IPS-20b (cell line): Measurements from ENCODE around the gene HDHD3.
A peak's percentile ranks its signal among the peaks of the same experiment; 100 is the strongest.

Experiments used
- H3K27ac ChIP-seq: one replicate; pipeline ENCODE4 v1.5.1; 2013; ENCODE audit warnings: low read length
- H3K27me3 ChIP-seq: 2 replicates; pipeline ENCODE4 v1.6.1; 2013; ENCODE audit warnings: mild to moderate bottlenecking, low read length, inconsistent platforms; ENCODE audit not compliant: insufficient read depth
- H3K36me3 ChIP-seq: 2 replicates; pipeline ENCODE4 v1.6.1; 2013; ENCODE audit warnings: low read depth, mild to moderate bottlenecking, inconsistent platforms, low read length, moderate library complexity; ENCODE audit not compliant: insufficient read depth
- H3K4me1 ChIP-seq: 2 replicates; pipeline ENCODE4 v1.6.1; 2013; ENCODE audit warnings: mild to moderate bottlenecking, control low read depth, inconsistent platforms, low read length, moderate library complexity; ENCODE audit not compliant: insufficient read depth
- H3K4me3 ChIP-seq: 2 replicates; pipeline ENCODE4 v1.5.1; 2013; ENCODE audit warnings: mild to moderate bottlenecking, low read length, inconsistent platforms
- H3K9ac ChIP-seq: 2 replicates; pipeline ENCODE4 v1.6.1; 2013; ENCODE audit warnings: low read depth, mild to moderate bottlenecking, inconsistent platforms, low read length, moderate library complexity
- H3K9me3 ChIP-seq: 2 replicates; pipeline ENCODE4 v1.6.1; 2013; ENCODE audit warnings: mild to moderate bottlenecking, low read depth, low read length, inconsistent platforms; ENCODE audit not compliant: insufficient read depth

HDHD3 gene

GRCh38 chr9:113341712-113342410 lies 34.9 kb downstream of the HDHD3 start:
- peaks cover 26% of the 10 kb centered on the region for H3K27me3 ChIP-seq
- no peaks in the 10 kb centered on the region for H3K36me3 ChIP-seq
- H3K9me3 ChIP-seq = no peaks in the 10 kb centered on the region
- no peak overlapping the region for H3K4me3 ChIP-seq
- H3K4me1 ChIP-seq = no peaks in the 10 kb centered on the region
- no peak overlapping the region for H3K9ac ChIP-seq
- no peak overlapping the region for H3K27ac ChIP-seq

- peak within 1 kb of the TSS; percentile 80; the same call in 1 of the 2 replicates for H3K9ac ChIP-seq
- no peaks in the 10 kb centered on the region for H3K9me3 ChIP-seq
- H3K4me1 ChIP-seq = no peaks in the 10 kb centered on the region
- H3K27ac ChIP-seq = no peak within 1 kb of the TSS
- H3K27me3 ChIP-seq = peaks cover 26% of the 10 kb centered on the region
- H3K36me3 ChIP-seq = no peaks in the 10 kb centered on the region
- H3K4me3 ChIP-seq = peak within 1 kb of the TSS; percentile 76
Observed at GRCh38 chr9:113340011-113340699, 36.6 kb downstream of the HDHD3 start, which contains the start of gene WDR31. Gene WDR31, minus strand, starts transcription at chr9:113340275. Its CDS starts 8,253 bp downstream, at chr9:113332022.

GRCh38 chr9:113337714-113338113 lies 39.1 kb downstream of the HDHD3 start:
- H3K4me3 ChIP-seq = no peak overlapping the region
- no peaks in the 10 kb centered on the region for H3K4me1 ChIP-seq
- peaks cover 26% of the 10 kb centered on the region for H3K27me3 ChIP-seq
- H3K27ac ChIP-seq = no peak overlapping the region
- no peaks in the 10 kb centered on the region for H3K9me3 ChIP-seq
- no peak overlapping the region for H3K9ac ChIP-seq
- no peaks in the 10 kb centered on the region for H3K36me3 ChIP-seq

GRCh38 chr9:113331780-113332179 lies 45.0 kb downstream of the HDHD3 start:
- Histone ChIP-seq H3K36me3 (no peaks in the 10 kb centered on the region), H3K27me3 (no peaks in the 10 kb centered on the region), H3K9ac (no peak overlapping the region)

GRCh38 chr9:113328045-113328782 lies 48.6 kb downstream of the HDHD3 start:
- no peak overlapping the region for H3K4me3 ChIP-seq
- H3K27me3 ChIP-seq = no peaks in the 10 kb centered on the region
- H3K36me3 ChIP-seq = no peaks in the 10 kb centered on the region
- no peak overlapping the region for H3K27ac ChIP-seq
- no peaks in the 10 kb centered on the region for H3K4me1 ChIP-seq
- no peaks in the 10 kb centered on the region for H3K9me3 ChIP-seq
- no peak overlapping the region for H3K9ac ChIP-seq

More at GRCh38 chr9:113331780-113332179, 45.0 kb downstream of the HDHD3 start:
- H3K9me3 ChIP-seq = no peaks in the 10 kb centered on the region
- H3K4me1 ChIP-seq = no peaks in the 10 kb centered on the region
- no peak overlapping the region for H3K4me3 ChIP-seq
- H3K27ac ChIP-seq = no peak overlapping the region

GRCh38 chr9:113326230-113326629 lies 50.6 kb downstream of the HDHD3 start:
- Histone ChIP-seq H3K4me1 (no peaks in the 10 kb centered on the region), H3K4me3 (no peak overlapping the region), H3K27me3 (no peaks in the 10 kb centered on the region; the same call in 1 of the 2 replicates), H3K27ac (no peak overlapping the region), H3K36me3 (no peaks in the 10 kb centered on the region), H3K9me3 (no peaks in the 10 kb centered on the region), H3K9ac (no peak overlapping the region)
